Measurements from ENCODE around the gene UVRAG.

Gene UVRAG

GRCh38 chr11:75810637-75811390 lies 4.2 kb upstream of the UVRAG start:
- DNase-seq = no peak

DNA sequence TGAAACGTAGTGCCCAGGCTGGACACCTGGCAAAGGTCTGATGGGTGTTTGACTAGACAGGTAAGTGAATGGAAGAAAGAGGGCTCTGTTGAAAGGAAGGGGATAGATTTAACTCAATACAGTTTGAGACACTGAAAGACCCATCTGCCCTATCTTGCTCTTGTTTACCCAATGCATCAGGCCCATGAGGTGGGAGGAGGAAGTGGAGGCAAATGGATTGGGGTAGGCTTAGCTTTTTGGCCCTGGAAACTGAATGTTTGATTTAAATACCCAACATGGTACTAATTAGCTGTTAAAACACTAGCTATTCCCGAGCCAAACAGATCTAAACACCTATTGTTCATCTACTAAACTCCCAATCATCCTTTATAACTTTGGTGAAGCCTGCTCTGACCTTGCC lies 3.5 kb upstream of the UVRAG start:
- no peak for DNase-seq

DNA sequence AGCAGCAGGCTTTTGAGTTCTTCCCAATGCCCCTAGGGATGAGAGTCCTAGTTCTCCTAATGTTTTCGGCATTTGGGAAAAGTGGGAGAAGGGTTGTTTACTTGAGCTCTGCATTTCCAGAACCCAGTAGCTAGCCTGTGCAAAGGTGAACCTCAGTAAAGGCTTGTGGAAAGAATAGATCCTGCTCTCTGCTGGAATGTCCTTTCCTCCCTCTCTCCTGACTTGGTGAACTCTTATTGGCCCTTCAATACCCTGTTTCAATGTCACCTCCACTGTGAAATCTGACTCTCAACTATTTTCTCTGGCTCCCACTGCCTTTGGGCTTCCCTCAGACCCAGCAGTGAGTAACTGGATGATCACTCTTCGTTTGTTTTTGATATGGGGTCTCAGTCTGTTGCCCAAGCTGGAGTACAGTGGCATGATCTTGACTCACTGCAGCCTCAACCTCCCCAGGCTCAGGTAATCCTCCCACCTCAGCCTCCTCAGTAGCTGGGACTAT lies 2.4 kb upstream of the UVRAG start:
- no peak for DNase-seq

DNA sequence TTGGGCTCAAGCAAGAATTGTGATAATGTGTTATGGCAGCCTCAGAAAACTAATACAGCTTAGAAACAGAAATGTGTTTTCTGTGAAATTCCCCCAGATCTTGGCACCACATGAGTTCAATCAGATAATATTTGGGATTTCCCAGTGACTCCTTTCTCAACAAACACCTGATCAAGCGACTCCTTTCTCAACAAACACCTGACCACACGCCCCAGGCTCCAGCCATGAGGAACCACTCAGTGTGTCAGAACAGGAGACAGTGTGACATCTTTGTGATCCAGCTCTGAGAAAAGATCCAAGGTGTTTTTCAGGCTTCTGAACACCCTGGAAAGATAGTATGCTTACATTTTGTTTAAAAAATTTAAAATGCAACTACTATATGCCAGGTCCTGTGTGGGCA lies 1.9 kb upstream of the UVRAG start:
- DNase-seq = no peak

DNA sequence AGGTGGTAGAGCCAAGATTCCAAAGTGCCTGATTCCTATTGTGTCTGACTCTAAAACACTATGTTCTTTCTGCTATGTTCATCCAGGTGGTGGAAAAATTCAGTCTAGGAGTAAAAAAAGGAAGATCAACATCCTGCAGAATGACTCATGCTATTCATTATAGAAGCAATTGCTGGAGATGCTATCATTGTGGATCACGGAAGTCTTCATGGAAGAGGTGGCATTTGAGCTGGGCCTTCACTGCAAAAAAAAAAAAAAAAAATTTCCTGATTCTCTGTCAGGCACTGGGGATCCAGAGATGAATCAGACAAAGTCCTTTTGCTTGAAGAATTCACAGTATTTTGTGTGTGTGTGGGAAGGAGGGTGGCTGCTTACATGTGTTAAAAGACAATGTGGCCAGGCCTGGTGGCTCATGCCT lies 1.4 kb upstream of the UVRAG start:
- no peak for DNase-seq

DNA sequence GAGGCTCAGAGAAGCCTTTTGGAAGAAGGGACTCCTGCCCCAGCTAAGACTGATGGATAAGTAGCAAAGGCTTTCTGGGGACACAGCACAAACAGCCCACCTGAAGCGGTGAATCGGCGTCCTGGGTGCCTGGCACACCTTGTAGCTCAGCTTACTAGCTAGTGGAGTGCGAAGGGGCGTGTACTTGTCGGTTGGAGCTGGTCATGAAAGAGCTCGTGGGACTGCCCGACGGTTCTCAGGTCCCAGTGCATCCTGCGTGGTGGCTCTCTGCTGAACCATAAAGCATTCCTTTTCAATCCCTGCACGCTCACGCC lies 690 bp upstream of the UVRAG start:
- no peak for DNase-seq

DNA sequence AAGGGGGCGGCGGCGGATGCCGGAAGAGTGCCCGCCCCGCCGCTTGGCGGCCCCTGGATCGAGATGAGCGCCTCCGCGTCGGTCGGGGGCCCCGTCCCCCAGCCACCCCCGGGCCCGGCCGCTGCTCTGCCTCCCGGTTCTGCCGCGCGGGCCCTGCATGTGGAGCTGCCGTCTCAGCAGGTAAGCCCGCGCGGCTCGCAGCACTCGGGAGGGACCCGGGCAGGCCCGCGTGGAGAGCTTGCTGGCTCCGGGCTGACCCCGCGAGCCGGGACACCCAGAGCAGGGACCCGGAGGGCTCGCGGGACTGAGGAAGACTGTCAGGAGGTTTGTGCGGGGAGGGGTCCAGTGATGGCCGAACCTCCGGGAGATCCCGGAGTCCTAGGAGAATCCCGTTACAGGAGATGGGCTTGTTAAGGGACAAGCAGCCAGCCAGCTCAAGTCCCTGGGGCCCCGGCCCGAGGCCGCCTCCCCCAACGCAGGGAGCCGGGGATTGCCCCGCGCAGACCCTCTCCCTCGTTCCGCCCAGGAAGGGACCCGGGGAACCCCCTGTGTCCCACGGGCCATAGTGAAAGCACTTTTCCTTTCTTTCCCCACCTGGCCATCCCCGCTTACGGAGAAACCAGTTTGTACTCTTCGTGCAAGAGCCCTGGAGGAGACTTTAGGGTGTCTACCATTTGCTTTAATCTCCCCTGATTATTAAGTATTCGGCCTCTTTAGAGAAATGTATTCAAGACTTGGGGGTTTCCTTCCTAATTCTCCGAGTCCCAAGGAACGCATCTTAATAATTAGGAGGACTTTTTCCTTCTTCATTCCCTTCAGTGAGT lies 547 bp downstream of the UVRAG start:
- no peak for DNase-seq

GRCh38 chr11:75816561-75817239 lies 1.7 kb downstream of the UVRAG start:
- DNase-seq = no peak

DNA sequence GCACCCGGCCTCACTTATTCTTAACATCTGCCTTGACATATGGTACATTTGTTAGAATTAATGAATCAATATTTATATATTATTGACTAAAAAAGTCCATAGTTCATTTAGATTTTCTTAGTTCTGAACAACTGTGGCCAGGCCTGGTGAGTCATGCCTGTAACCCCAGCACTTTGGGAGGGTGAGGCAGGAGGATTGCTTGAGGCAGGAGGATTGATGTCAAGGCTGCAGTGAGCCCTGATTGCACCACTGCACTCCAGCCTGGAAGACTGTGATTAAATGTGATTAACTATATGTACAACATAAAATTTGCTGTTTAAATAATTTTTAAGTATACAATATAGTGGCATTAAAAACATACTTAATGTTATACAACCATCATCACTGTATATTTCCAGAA lies 5.6 kb downstream of the UVRAG start:
- DNase-seq = no peak

GRCh38 chr11:75821202-75821601 lies 6.2 kb downstream of the UVRAG start:
- no peak for DNase-seq

- DNase-seq = no peak
Observed at GRCh38 chr11:75822541-75822940, 7.5 kb downstream of the UVRAG start.

- no peak for DNase-seq
Observed at GRCh38 chr11:75823415-75823814, 8.4 kb downstream of the UVRAG start.

DNA sequence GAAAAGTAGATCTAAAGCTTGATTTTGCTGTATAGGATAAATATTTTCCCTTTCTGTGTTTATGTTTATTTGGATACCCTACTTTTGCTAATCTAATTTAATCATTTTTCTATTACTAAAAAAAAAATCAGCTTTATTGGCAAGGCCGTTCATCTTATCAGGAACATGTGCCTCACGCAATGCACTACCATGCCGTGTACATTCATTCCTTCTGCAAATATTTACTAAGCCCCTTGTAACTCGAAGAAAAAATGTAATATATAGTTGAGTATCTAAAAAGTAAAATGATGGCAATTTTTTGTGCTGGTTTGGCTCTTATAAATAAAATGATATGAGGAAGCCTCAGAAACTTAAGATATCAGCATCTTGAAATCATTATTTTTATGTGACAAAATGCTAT lies 8.9 kb downstream of the UVRAG start:
- DNase-seq = no peak

DNA sequence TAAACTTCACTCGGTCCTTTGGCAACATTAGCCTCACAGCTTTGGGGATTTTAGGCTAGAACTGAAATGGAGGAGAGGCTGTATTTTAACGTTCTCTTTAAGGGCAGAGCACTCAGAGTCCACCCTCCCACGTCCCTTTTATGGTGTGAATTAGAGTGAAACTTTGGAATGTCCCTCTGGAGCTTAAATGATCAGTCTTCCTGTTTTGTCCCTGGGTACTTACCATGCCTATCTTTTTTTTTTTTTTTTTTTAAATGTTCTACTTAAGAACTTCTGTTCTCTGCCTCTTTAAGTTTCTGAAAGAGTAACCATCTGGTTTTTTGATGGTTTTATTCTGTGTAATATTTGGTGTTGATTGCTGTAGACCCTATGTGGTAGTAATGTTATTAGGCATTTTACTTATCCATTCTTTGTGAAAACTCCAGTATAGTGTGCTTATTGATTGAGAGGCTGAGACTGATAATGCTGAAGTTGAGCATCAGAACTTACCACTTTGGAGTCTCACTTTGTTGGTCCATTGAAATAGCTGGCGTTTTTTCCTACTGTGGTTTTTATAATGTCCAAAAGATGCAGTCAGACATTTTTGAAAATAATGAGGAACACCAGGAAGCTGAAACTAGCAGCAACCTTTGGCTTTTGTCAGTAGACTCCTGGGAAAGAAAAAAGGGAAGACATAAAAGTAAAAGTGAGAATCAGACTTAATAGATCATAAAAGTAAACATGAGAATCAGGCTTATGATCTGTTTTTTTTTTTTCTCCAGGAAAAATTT lies 11.6 kb downstream of the UVRAG start:
- no peak for DNase-seq

DNA sequence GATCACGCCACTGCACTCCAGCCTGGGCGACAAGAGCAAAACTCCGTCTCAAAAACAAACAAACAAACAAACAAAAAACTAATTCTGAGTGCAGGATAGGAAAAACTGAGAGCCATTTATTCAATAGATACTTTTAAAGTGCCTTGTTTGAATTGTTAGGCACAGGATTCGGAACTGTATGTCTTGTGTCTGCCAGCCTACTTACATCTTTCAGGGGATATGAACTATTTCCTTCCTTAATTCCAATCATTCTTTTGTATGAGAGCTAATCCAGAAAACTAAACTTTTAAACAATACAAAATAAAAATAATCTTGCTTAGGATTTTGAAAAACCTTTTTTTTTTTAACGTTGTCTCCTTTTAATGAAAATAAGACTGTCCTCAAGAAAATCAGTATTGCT lies 12.6 kb downstream of the UVRAG start:
- no peak for DNase-seq

DNA sequence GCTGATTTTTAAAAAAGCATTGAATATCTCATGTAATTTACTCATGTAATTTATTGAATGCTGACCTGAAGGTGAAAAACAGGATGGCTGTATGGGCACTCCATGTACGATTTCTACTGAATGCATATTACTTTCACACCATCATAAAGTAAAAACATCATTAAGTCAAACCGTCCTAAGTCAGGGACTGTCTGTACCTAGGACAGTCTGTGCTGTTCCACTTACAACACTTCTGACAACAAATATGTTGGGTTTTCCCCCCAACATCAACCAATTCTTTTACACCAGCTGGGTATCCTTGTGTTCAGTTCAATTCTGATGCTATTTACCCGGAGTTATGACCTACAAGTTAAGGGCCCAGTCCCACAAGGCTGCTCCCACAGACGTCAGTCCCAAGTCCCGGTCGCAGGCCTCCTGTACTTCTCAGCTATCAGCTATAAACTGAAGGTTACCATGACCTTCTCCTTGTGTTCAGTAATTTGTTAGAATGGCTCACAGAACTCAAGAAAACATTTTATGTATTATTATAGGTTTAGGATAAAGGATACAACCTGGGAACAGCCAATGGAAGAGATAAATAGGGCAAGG lies 17.0 kb downstream of the UVRAG start:
- no peak for DNase-seq

- no peak for DNase-seq
Observed at GRCh38 chr11:75834728-75835127, 19.7 kb downstream of the UVRAG start.

- DNase-seq = no peak
Observed at GRCh38 chr11:75836417-75836816, 21.4 kb downstream of the UVRAG start.

DNA sequence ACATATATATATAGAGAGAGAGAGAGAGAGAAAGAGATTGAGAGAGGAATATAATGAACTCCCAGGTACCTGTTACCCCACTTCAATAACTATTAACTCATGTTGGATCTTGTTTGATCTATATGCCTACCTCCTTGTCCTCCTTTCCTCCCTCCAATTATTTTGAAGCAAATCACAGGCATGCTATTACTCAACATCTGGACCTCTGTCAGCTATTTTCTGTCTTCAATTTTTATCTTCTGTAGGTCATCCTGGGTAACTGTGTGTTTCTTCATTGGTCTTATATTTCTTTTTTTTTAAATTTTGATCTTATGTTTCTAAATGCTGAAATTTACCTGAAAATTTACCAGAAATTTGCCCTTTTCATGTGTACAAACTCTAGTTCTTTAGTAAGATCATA lies 24.8 kb downstream of the UVRAG start:
- DNase-seq = no peak

- no peak for DNase-seq
Observed at GRCh38 chr11:75840522-75840921, 25.5 kb downstream of the UVRAG start.

- no peak for DNase-seq
Observed at GRCh38 chr11:75841739-75842138, 26.7 kb downstream of the UVRAG start.

DNA sequence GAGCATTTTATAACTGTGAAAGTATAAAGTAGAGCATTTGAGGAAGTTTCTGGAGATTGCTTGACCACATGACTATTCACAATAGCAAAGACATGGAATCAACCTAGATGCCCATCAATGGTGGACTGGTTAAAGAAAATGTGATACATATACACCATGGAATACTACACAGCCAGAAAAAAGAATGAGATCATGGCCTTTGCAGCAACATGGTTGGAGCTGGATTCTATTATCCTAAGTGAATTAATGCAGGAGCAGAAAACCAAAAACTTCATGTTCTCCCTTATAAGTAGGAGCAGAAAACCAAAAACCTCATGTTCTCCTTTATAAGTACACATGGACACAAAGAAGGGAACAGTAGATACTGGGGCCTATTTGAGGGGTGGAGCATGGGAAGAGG lies 30.3 kb downstream of the UVRAG start:
- DNase-seq = no peak

GRCh38 chr11:75849894-75850293 lies 34.9 kb downstream of the UVRAG start:
- DNase-seq = no peak

Data from NCI-H1417 treated with DMSO at 0.1 percent for 48 hours (cell line).